K562 (cell line): ENCODE results near the gene VAC14. TPM values are rescaled to one million over a fixed set of nuclear protein-coding genes. Genes with fewer than 3 reads are reported as not detected.

Experiments
- ATAC-seq: fragments of 200-7000 bp; cut with Tn5 transposase; 3 replicates; pipeline ENCODE4 v1.9.1; 2020; ENCODE audit warnings: moderate library complexity
- BruUV-seq: library from RNA; stranded (reverse); fragments of 400-500 nt; replicated peaks from 2 replicates; lab custom pipeline; 2021; lab: Mats Ljungman, UMichigan
- CTCF ChIA-PET: fragments of 300-600 bp; formaldehyde crosslinking; extraction: SDS; loops from one replicate; lab custom pipeline; 2021; ENCODE audit warnings: low intra/inter-chr PET ratio; lab: Yijun Ruan, JAX
- POLR2A ChIA-PET: fragments of 300-600, 350-650 bp; sonication (Branson Sonifier 250); formaldehyde crosslinking; extraction: SDS; loops from one replicate; lab custom pipeline; 2021; ENCODE audit warnings: antibody characterized with exemption, inconsistent platforms; lab: Yijun Ruan, JAX
- DNase-seq, 4 experiments: peaks; one replicate each; pipeline versions ENCODE4 v3.0.0 to v3.0.0-alpha.2; 2011 to 2018; ENCODE audit warnings: low spot score in 3 of 4, mixed read lengths in 3 of 4; ENCODE audit errors: extremely low read depth in 1 of 4
- FAIRE-seq: peaks from 2 replicates; lab custom pipeline; 2011; peaks lifted over from hg19 to GRCh38; lab: Jason Lieb, UNC
- H2AFZ ChIP-seq: 2 replicates; pipeline ENCODE4 v1.6.0; 2011; ENCODE audit warnings: low read depth, low read length, control low read depth, inconsistent platforms
- H3K27ac ChIP-seq: fragments of 200-600 bp; 3 replicates; pipeline ENCODE4 v1.8.0; 2011; ENCODE audit warnings: low read depth, mild to moderate bottlenecking, control low read depth, inconsistent platforms, low read length, moderate library complexity, mixed read lengths; ENCODE audit errors: extremely low read depth
- H3K27me3 ChIP-seq, 2 experiments: fragments of 300-600 bp in 1 of 2; 2 replicates in 1 of 2; 3 replicates in 1 of 2; pipeline versions ENCODE4 v1.6.0 to v1.8.0; 2011; ENCODE audit warnings: inconsistent platforms in 2 of 2, low read length in 2 of 2, mild to moderate bottlenecking in 1 of 2, mixed read lengths in 1 of 2, moderate library complexity in 1 of 2; ENCODE audit not compliant: control insufficient read depth in 2 of 2, insufficient read depth in 2 of 2
- H3K36me3 ChIP-seq: fragments of 300-600 bp; 3 replicates; pipeline ENCODE4 v1.8.0; 2011; ENCODE audit warnings: mild to moderate bottlenecking, low read length, inconsistent platforms; ENCODE audit not compliant: control insufficient read depth, insufficient read depth
- H3K4me1 ChIP-seq, 2 experiments: fragments of 200-600 bp in 1 of 2; replicated peaks in 1 of 2; 2 replicates in 1 of 2; 3 replicates in 1 of 2; pipeline versions ENCODE4 v1.5.1 to v1.8.0; 2011; ENCODE audit warnings: inconsistent platforms in 2 of 2, low read length in 2 of 2, mild to moderate bottlenecking in 1 of 2, mixed read lengths in 1 of 2, moderate library complexity in 1 of 2; ENCODE audit not compliant: control insufficient read depth in 2 of 2, insufficient read depth in 2 of 2
- H3K4me2 ChIP-seq: 2 replicates; pipeline ENCODE4 v1.6.1; 2011; ENCODE audit warnings: low read length, control low read depth, inconsistent platforms, mixed read lengths; ENCODE audit not compliant: insufficient read depth
- H3K4me3 ChIP-seq: fragments of 200-600 bp; sonication (generic), shearing (Covaris generic); 2 replicates; pipeline ENCODE4 v1.5.1; 2016; ENCODE audit warnings: control low read depth, inconsistent platforms
- H3K79me2 ChIP-seq: fragments of 200-600 bp; 3 replicates; pipeline ENCODE4 v1.8.0; 2011; ENCODE audit warnings: low read length, inconsistent platforms; ENCODE audit not compliant: control insufficient read depth, insufficient read depth
- H3K9ac ChIP-seq, 2 experiments: 2 replicates each; pipeline versions ENCODE4 v1.6.0 to v1.6.1; 2011; ENCODE audit warnings: low read depth in 2 of 2, low read length in 2 of 2, control low read depth in 1 of 2, inconsistent platforms in 1 of 2, mild to moderate bottlenecking in 1 of 2, mixed read lengths in 1 of 2; ENCODE audit not compliant: insufficient read depth in 1 of 2
- H3K9me1 ChIP-seq: one replicate; pipeline ENCODE4 v1.6.0; 2011; ENCODE audit warnings: inconsistent platforms, mild to moderate bottlenecking, low read length, moderate library complexity; ENCODE audit not compliant: control insufficient read depth, insufficient read depth
- H3K9me3 ChIP-seq: replicated peaks from 2 replicates; pipeline ENCODE4 v1.5.1; 2011; ENCODE audit warnings: low read depth, low read length, inconsistent platforms; ENCODE audit not compliant: control insufficient read depth, insufficient read depth
- H4K20me1 ChIP-seq: replicated peaks from 2 replicates; pipeline ENCODE4 v1.6.1; 2011; ENCODE audit warnings: low read length, inconsistent platforms, mixed read lengths; ENCODE audit not compliant: control insufficient read depth, insufficient read depth
- ATF6 ChIP-seq: sonication (generic); formaldehyde crosslinking; IDR thresholded peaks from 2 replicates; pipeline ENCODE4 v1.4.0; 2020; ENCODE audit warnings: mild to moderate bottlenecking, missing genetic modification reagents
- CHD2 ChIP-seq: IDR thresholded peaks from 2 replicates; pipeline ENCODE4 v1.6.1; 2011; ENCODE audit warnings: low read depth, low read length
- EGR1 ChIP-seq: fragments of 450-650 bp; conservative IDR thresholded peaks from 2 replicates; pipeline ENCODE4 v1.6.1; 2017; ENCODE audit warnings: mild to moderate bottlenecking
- FOXK1 ChIP-seq: sonication (generic); formaldehyde crosslinking; IDR thresholded peaks from 2 replicates; pipeline ENCODE4 v1.8.0; 2022; ENCODE audit warnings: missing genetic modification reagents, mild to moderate bottlenecking, borderline replicate concordance
- FOXM1 ChIP-seq, 2 experiments: fragments of 450-650 bp in 1 of 2; sonication (generic) in 1 of 2; formaldehyde crosslinking in 1 of 2; IDR thresholded peaks; 2 replicates each; pipeline versions ENCODE4 v1.6.1 to v1.9.0; 2017 to 2022; ENCODE audit warnings: low read depth in 2 of 2, mild to moderate bottlenecking in 2 of 2, missing genetic modification reagents in 1 of 2, moderate library complexity in 1 of 2
- MED1 ChIP-seq: sonication (generic); formaldehyde crosslinking; IDR thresholded peaks from 2 replicates; pipeline ENCODE4 v1.8.1; 2023; ENCODE audit warnings: missing genetic modification reagents, borderline replicate concordance
- RAD51 ChIP-seq: fragments of 450-650 bp; IDR thresholded peaks from 2 replicates; pipeline ENCODE4 v1.7.1; 2016; ENCODE audit warnings: low read depth, mild to moderate bottlenecking, borderline replicate concordance
- RFX1 ChIP-seq: fragments of 450-650 bp; IDR thresholded peaks from 2 replicates; pipeline ENCODE4 v1.6.1; 2016; ENCODE audit warnings: mild to moderate bottlenecking, moderate library complexity
- TCF7 ChIP-seq: sonication (generic); IDR thresholded peaks from 2 replicates; pipeline ENCODE4 v1.6.1; 2016; ENCODE audit warnings: antibody characterized with exemption, borderline replicate concordance
- TEAD4 ChIP-seq, 2 experiments: sonication (generic) in 1 of 2; formaldehyde crosslinking in 1 of 2; IDR thresholded peaks; 2 replicates each; pipeline versions ENCODE4 v1.6.1 to v1.8.0; 2012 to 2022; ENCODE audit warnings: borderline replicate concordance in 1 of 2, inconsistent platforms in 1 of 2, low read length in 1 of 2, mild to moderate bottlenecking in 1 of 2, missing genetic modification reagents in 1 of 2
- TFAM ChIP-seq: fragments of 250-450 bp; sonication (Bioruptor Pico); conservative IDR thresholded peaks from 2 replicates; pipeline ENCODE4 v1.5.0; 2021; ENCODE audit warnings: mild to moderate bottlenecking, moderate library complexity
- WGBS: fragments of 100-300 bp; shearing (Covaris generic); methylation state at CpG from one replicate; pipeline ENCODE4 v1.1.6; 2016; ENCODE audit warnings: low coverage, mixed read lengths; ENCODE audit not compliant: insufficient coverage; ENCODE audit errors: missing lambda C conversion rate; 5-methylcytosine and 5-hydroxymethylcytosine counted together
- in situ Hi-C: fragments of 300-500 bp; cut with MboI; formaldehyde crosslinking; loops from 4 replicates; pipeline ENCODE4 v1.15.0; 2018; ENCODE audit warnings: inconsistent platforms, mixed read lengths
- intact Hi-C: fragments of 100-400 bp; cut with micrococcal nuclease; formaldehyde crosslinking; loops from 2 replicates; pipeline ENCODE4 v1.14.2; 2022
- polyA plus RNA-seq, 8 experiments: library from polyadenylated mRNA; depleted of rRNA in 4 of 8; stranded (reverse) in 5 of 8; unstranded in 3 of 8; fragments of >200 nt; fragmentation: Nextera tagmentation in 2 of 8; fragmentation: Illumina TruSeq in 1 of 8; extraction: Ambion mirVana in 2 of 8; extraction: Trizol in 1 of 8; gene quantifications; 2 replicates each; pipeline versions ENCODE4 v1.2.1 to v1.2.3, GENCODE V29; 2011 to 2014; ENCODE audit warnings: inconsistent platforms in 1 of 8, missing spikeins in 1 of 8
- total RNA-seq, 7 experiments: library from RNA; depleted of rRNA in 6 of 7; stranded (reverse); fragments of >200 nt in 6 of 7; fragmentation: Illumina TruSeq in 2 of 7; extraction: Trizol in 2 of 7; gene quantifications; 2 replicates each; pipeline versions ENCODE4 v1.2.1 to v1.2.3, GENCODE V29; 2011 to 2021; ENCODE audit warnings: low replicate concordance in 1 of 7
- TF ChIP-seq, protein P1 (sequence below): fragments of 150-350 bp; IDR thresholded peaks from 2 replicates; pipeline ENCODE4 v1.6.1; 2014; ENCODE audit warnings: low read depth, mild to moderate bottlenecking, low read length, borderline replicate concordance

Gene VAC14
- total and polyA plus RNA-seq, 9 of the 15 experiments (the other 6 are each of a cell fraction or from before 2014, with no cell fraction given), result 1.3 to 41.6 (median 26.6) TPM

DNA sequence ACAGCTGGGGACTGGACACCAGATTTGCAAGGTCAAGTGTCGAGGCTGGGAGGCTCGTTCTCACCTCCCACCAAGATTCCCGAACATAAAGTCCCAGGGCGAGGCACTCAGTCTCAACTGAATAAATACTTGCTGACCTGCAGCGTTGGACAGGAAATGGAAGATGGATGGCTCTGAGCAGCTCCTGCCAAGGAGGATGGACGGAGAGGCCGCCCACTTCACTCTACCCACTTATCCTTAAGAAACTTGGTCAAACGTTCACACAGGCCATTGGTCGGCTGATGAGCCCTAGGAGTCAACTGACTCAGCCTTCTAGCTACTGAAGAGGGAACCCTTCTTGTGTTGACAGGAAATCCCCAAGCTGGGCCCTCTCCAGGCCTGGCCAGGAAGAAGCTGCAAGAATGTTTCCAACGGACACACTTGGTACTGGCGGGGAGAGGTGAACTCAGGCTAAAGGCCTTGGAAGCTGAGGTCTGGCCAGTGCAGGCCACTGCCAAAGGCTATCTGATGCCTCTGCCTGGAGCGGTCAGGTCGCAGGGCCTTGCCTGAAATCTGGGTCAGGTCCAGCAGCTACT is 50.0 kb downstream of the VAC14 start (continued):
- TF ChIP-seq CHD2 (no peak), RAD51 (no peak), TCF7 (no peak), FOXM1 (IDR thresholded peaks at IDR 0.05; ENCODE audit: low read depth) (no peak), FOXM1 (CRISPR knock-in tag; IDR thresholded peaks at IDR 0.05; ENCODE audit: low read depth) (no peak)
- TF ChIP-seq, all 486 proteins: peak for 0

GRCh38 chr16:70749681-70750601 is 51.0 kb downstream of the VAC14 start:
- 73% methylated on average over 14 of the region's 16 CpGs for WGBS
- POLR2A ChIA-PET, result interaction anchor here (0.6 to 1.4 kb wide), 4 partner anchors 17 to 1841 kb away, joined by 3 to 4 read pairs (median 3); no protein-coding TSS in a partner anchor
- no peak for TF ChIP-seq FOXK1
- peak; percentile 31 for TF ChIP-seq EGR1
- TF ChIP-seq TEAD4 (IDR thresholded peaks at IDR 0.05; ENCODE audit: low read length), result no peak
- no peak for TF ChIP-seq TEAD4 (CRISPR knock-in tag; IDR thresholded peaks at IDR 0.05; ENCODE audit: borderline replicate concordance)
- TF ChIP-seq, protein P1, sequence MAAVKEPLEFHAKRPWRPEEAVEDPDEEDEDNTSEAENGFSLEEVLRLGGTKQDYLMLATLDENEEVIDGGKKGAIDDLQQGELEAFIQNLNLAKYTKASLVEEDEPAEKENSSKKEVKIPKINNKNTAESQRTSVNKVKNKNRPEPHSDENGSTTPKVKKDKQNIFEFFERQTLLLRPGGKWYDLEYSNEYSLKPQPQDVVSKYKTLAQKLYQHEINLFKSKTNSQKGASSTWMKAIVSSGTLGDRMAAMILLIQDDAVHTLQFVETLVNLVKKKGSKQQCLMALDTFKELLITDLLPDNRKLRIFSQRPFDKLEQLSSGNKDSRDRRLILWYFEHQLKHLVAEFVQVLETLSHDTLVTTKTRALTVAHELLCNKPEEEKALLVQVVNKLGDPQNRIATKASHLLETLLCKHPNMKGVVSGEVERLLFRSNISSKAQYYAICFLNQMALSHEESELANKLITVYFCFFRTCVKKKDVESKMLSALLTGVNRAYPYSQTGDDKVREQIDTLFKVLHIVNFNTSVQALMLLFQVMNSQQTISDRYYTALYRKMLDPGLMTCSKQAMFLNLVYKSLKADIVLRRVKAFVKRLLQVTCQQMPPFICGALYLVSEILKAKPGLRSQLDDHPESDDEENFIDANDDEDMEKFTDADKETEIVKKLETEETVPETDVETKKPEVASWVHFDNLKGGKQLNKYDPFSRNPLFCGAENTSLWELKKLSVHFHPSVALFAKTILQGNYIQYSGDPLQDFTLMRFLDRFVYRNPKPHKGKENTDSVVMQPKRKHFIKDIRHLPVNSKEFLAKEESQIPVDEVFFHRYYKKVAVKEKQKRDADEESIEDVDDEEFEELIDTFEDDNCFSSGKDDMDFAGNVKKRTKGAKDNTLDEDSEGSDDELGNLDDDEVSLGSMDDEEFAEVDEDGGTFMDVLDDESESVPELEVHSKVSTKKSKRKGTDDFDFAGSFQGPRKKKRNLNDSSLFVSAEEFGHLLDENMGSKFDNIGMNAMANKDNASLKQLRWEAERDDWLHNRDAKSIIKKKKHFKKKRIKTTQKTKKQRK, result no peak
- no peak for TF ChIP-seq TFAM
- no peak for TF ChIP-seq ATF6 (CRISPR knock-in tag)
- TF ChIP-seq MED1, result no peak
- TF ChIP-seq RFX1, result peak; percentile 97

More at GRCh38 chr16:70749681-70750601, 51.0 kb downstream of the VAC14 start:
- Histone ChIP-seq H4K20me1 (no peaks in the 10 kb centered on the region), H2AFZ (no peak overlapping the region), H3K27me3 (no peaks in the 10 kb centered on the region), H3K4me1 (peaks cover 33 to 59% of the 10 kb centered on the region in 2 experiments), H3K4me3 (no peak overlapping the region), H3K79me2 (no peaks in the 10 kb centered on the region), H3K9ac (0 out of 4 replicates have a peak overlapping the region, but pooled peaks of 1 of the 2 experiments have one; percentile 43), H3K4me2 (no peak overlapping the region), H3K9me1 (no peaks in the 10 kb centered on the region), H3K36me3 (peaks cover 14% of the 10 kb centered on the region; the same call in 2 of the 3 replicates), H3K27ac (0 out of 3 replicates have a peak overlapping the region, but pooled peaks have one; percentile 3), H3K9me3 (no peaks in the 10 kb centered on the region)
- in situ Hi-C loops, result no loop called here
- CTCF ChIA-PET, result no interaction called here
- ATAC-seq, result no peak
- FAIRE-seq, result no peak
- intact Hi-C loops, result no loop called here
- DNase-seq, result peak in 3 of 4 experiments; percentile 37 to 47 (median 43)
- BruUV-seq, result no TSS peak
